Measurements from ENCODE around the gene PIGU. TPM values are rescaled to one million over a fixed set of nuclear protein-coding genes. Genes with fewer than 3 reads are reported as not detected.

The PIGU gene
- total and polyA plus RNA-seq, 2 of the 13 experiments (the other 11 are each of a cell fraction or from before 2014, with no cell fraction given): 45.5 to 231 TPM

- TF ChIP-seq HMGXB3 (CRISPR knock-in tag; IDR thresholded peaks at IDR 0.05; ENCODE audit: borderline replicate concordance): peak; percentile 83
- TF ChIP-seq MBD4 (IDR thresholded peaks at IDR 0.05; ENCODE audit: borderline replicate concordance, low read length): no peak
- TF ChIP-seq NFIB (CRISPR knock-in tag; IDR thresholded peaks at IDR 0.05; ENCODE audit: borderline replicate concordance): no peak
- no peak for TF ChIP-seq ZNF432 (CRISPR knock-in tag; IDR thresholded peaks at IDR 0.05; ENCODE audit: borderline replicate concordance)
- no peak for TF ChIP-seq REXO4 (CRISPR knock-in tag; IDR thresholded peaks at IDR 0.05; ENCODE audit: borderline replicate concordance)
- no peak for TF ChIP-seq ZMAT3 (CRISPR knock-in tag; conservative IDR thresholded peaks at IDR 0.05)
- peak; percentile 42; the same call in 1 of the 2 replicates for TF ChIP-seq ZNF253 (CRISPR knock-in tag; IDR thresholded peaks at IDR 0.05; ENCODE audit: borderline replicate concordance)
- peak; percentile 96 for TF ChIP-seq TFDP1 (CRISPR knock-in tag; IDR thresholded peaks at IDR 0.05; ENCODE audit: borderline replicate concordance)
- TF ChIP-seq GATAD1 (CRISPR knock-in tag; IDR thresholded peaks at IDR 0.05): peak; percentile 98
- 0 out of 2 replicates have a peak, but pooled peaks have one; percentile 6 for TF ChIP-seq ZFYVE20 (CRISPR knock-in tag; IDR thresholded peaks at IDR 0.05; ENCODE audit: borderline replicate concordance, low read depth)
- TF ChIP-seq ZC3H13 (CRISPR knock-in tag; IDR thresholded peaks at IDR 0.05): peak; percentile 87
- TF ChIP-seq ZNF180 (CRISPR knock-in tag; IDR thresholded peaks at IDR 0.05; ENCODE audit: borderline replicate concordance, low read depth): no peak
- TF ChIP-seq SPEN (CRISPR knock-in tag; IDR thresholded peaks at IDR 0.05; ENCODE audit: low read depth): peak; percentile 91
- no peak for TF ChIP-seq CHD4 (IDR thresholded peaks at IDR 0.05; ENCODE audit: borderline replicate concordance, low read length)
- TF ChIP-seq ARNTL (CRISPR knock-in tag; IDR thresholded peaks at IDR 0.05): peak; percentile 52; the same call in 1 of the 2 replicates
- TF ChIP-seq YEATS2 (CRISPR knock-in tag; IDR thresholded peaks at IDR 0.05; ENCODE audit: borderline replicate concordance): peak; percentile 85
- TF ChIP-seq ASH2L (IDR thresholded peaks at IDR 0.05; ENCODE audit: insufficient read length, low read depth, low read length): peak; percentile 93
- 0 out of 2 replicates have a peak, but pooled peaks have one; percentile 42 for TF ChIP-seq ZFP36L2 (CRISPR knock-in tag; IDR thresholded peaks at IDR 0.05)
- TF ChIP-seq ZNF589 (CRISPR knock-in tag; conservative IDR thresholded peaks at IDR 0.05): peak; percentile 92
- TF ChIP-seq TEF (CRISPR knock-in tag; IDR thresholded peaks at IDR 0.05): no peak; the same call in none of the 2 replicates
- TF ChIP-seq ZNF781 (CRISPR knock-in tag; IDR thresholded peaks at IDR 0.05; ENCODE audit: borderline replicate concordance, not compliant biosample characterization): peak; percentile 28
These were observed at the start of gene PIGU (continued) for GRCh38 chr20:34676642-34677373.
